ENCODE results near the gene ZBTB7C. TPM values are rescaled to one million over a fixed set of nuclear protein-coding genes. Genes with fewer than 3 reads are reported as not detected.

The ZBTB7C gene
- total RNA-seq, 1 donor from 2014 or later = 2.7 TPM

- Histone ChIP-seq H3K27ac (replicated peaks) (peak overlapping the region; percentile 51), H3K36me3 (no peaks in the 10 kb centered on the region), H3K4me1 (peaks cover 29% of the 10 kb centered on the region), H3K27me3 (ENCODE audit: low read depth) (no peaks in the 10 kb centered on the region), H3K9me3 (replicated peaks) (no peaks in the 10 kb centered on the region), H3K4me3 (no peak overlapping the region)
- TF ChIP-seq CTCF (IDR thresholded peaks at IDR 0.05; ENCODE audit: borderline replicate concordance) = no peak
- DNase-seq = no peak
- intact Hi-C loops (cut with micrococcal nuclease) = no loop called here
These were observed 215.4 kb downstream of the ZBTB7C start for GRCh38 chr18:48193521-48194492.

- DNase-seq = no peak
- H3K27ac ChIP-seq (replicated peaks) = no peak overlapping the region
- H3K27me3 ChIP-seq (ENCODE audit: low read depth) = no peaks in the 10 kb centered on the region
- intact Hi-C loops (cut with micrococcal nuclease) = no loop called here
- H3K9me3 ChIP-seq (replicated peaks) = no peaks in the 10 kb centered on the region
- no peak for TF ChIP-seq CTCF (IDR thresholded peaks at IDR 0.05; ENCODE audit: borderline replicate concordance)
- H3K36me3 ChIP-seq = no peaks in the 10 kb centered on the region
- no peak overlapping the region for H3K4me3 ChIP-seq
- H3K4me1 ChIP-seq = peaks cover 29% of the 10 kb centered on the region
These were observed 216.6 kb downstream of the ZBTB7C start for GRCh38 chr18:48192542-48192941.

DNA sequence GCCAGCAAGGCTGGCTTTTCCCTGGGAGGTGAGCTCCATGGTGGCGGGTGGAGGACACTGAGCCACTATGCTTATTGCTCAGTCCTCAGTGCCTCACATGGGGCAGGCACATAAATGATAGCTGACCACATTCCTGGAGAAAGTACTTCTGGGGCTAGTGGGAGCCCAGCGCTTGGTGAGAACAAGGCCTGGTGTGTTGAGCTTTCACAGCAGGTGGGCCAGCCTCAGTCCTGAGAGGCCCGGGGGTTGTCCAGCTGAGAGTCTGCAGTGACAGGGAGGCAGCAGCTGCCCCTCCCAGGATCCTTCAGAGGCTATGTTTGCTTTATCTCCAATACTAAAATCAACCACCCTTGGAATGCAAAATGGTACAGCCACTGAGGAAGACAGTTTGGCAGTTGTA lies 217.7 kb downstream of the ZBTB7C start:
- H3K27ac ChIP-seq (replicated peaks) = no peak overlapping the region
- no peak overlapping the region for H3K4me3 ChIP-seq
- no peaks in the 10 kb centered on the region for H3K9me3 ChIP-seq (replicated peaks)
- H3K4me1 ChIP-seq = peaks cover 30% of the 10 kb centered on the region
- no peaks in the 10 kb centered on the region for H3K27me3 ChIP-seq (ENCODE audit: low read depth)
- H3K36me3 ChIP-seq = no peaks in the 10 kb centered on the region
- TF ChIP-seq CTCF (IDR thresholded peaks at IDR 0.05; ENCODE audit: borderline replicate concordance) = no peak
- DNase-seq = no peak
- intact Hi-C loops (cut with micrococcal nuclease) = no loop called here

GRCh38 chr18:48190994-48191393 lies 218.2 kb downstream of the ZBTB7C start:
- peaks cover 32% of the 10 kb centered on the region for H3K4me1 ChIP-seq
- no peaks in the 10 kb centered on the region for H3K27me3 ChIP-seq (ENCODE audit: low read depth)
- no peaks in the 10 kb centered on the region for H3K36me3 ChIP-seq
- intact Hi-C loops (cut with micrococcal nuclease) = no loop called here
- no peaks in the 10 kb centered on the region for H3K9me3 ChIP-seq (replicated peaks)
- H3K4me3 ChIP-seq = no peak overlapping the region
- H3K27ac ChIP-seq (replicated peaks) = no peak overlapping the region
- no peak for TF ChIP-seq CTCF (IDR thresholded peaks at IDR 0.05; ENCODE audit: borderline replicate concordance)
- no peak for DNase-seq

DNA sequence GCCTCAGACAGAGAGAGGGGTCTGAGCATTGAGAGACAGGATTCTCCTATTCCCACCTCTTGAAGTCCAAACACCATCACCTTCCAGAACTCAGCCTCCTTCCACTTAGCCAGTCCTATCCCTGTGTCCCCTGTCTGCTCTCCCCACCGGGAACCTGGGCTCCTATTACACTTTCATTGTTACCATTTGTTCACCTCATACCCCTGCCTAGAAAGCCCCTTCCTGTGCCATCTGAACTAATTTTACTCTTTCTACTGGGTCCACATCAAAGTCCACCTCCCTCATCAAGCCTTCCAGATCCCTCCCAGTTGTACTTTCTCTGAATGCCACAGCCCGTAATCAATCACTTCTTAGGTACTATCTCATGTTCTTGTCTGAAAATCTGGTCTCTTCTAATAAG lies 220.6 kb downstream of the ZBTB7C start:
- no peak overlapping the region for H3K4me3 ChIP-seq
- no peak overlapping the region for H3K27ac ChIP-seq (replicated peaks)
- no peaks in the 10 kb centered on the region for H3K36me3 ChIP-seq
- no peaks in the 10 kb centered on the region for H3K9me3 ChIP-seq (replicated peaks)
- no peak for TF ChIP-seq CTCF (IDR thresholded peaks at IDR 0.05; ENCODE audit: borderline replicate concordance)
- DNase-seq = no peak
- intact Hi-C loops (cut with micrococcal nuclease) = no loop called here
- H3K4me1 ChIP-seq = peaks cover 10% of the 10 kb centered on the region
- no peaks in the 10 kb centered on the region for H3K27me3 ChIP-seq (ENCODE audit: low read depth)

Measured in left ventricle myocardium inferior (tissue), 1 donor.